Globus pallidus (tissue), 1 donor: ENCODE results near the gene ZNF322.

Experiments used
- DNase-seq: peaks from one replicate; pipeline ENCODE4 v3.0.0-alpha.2; 2015; ENCODE audit warnings: low spot score

ZNF322 gene

DNA sequence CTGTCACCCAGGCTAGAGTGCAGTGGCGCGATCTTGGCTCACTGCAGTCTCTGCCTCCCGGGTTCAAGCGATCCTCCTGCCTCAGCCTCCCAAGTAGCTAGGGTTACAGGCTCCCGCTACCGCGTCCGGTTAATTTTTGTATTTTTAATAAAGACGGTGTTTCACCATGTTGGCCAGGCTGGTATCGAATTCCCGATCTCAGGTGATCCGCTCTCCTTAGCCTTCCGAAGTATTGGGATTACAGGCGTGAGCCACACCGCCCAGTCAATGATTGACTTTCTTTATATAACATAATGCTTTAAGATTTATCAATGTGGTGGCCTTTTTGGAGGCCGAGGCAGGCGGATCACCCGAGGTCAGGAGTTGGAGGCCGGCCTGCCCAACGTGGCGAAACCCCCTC is 70.6 kb downstream of the ZNF322 start:
- DNase-seq = no peak
